Measurements from ENCODE around the gene PIGQ. TPM values are rescaled to one million over a fixed set of nuclear protein-coding genes. Genes with fewer than 3 reads are reported as not detected.

PIGQ gene
- total RNA-seq, result 45.4 and 59.9 TPM in 2 replicates
- 43.1 TPM for polyA plus RNA-seq (2012)

DNA sequence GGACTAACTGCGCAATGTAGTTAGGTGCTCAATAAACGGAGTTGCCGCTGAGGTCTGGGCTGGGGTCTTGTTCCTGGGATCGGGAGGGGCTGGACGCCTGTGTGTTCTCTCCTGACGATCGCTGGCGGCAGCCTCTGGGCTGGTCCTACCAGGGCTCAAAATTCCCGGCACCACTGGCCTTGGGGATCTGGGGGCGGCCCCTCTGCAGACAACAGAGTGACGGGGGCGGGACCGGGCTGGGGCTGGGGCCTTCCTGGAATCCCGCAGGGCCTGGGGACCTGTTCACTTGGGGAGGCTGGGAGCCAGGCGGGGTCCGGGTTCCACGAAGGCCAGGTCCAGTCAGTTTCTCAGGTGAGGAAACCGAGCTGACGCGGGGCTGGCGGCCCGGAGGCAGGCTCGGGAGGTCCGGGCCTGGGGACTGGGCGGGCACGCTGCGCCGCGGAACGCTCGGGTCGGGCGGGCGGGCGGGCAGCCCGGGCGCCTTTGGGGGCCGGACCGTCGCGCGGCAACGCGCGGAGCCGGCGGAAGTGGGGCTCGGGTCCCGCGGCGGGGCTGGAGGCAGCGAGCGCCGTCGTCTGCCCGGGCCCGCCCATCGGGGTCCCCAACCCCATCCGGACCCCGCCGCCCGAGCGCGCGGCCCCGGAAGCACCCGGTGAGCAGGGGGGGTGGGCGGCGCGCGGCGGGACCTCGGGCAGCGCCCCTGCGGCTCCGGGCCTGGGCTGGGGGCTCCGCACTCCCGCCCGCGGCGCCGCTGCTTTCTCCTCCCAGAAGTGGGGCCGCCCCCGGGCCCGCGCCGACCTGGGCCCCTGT, at the start of gene PIGQ:
Gene PIGQ, plus strand, starts transcription at position 524 of the 810 bp plus-strand sequence. CDS start 4,107 bp downstream, outside the sequence.
- peak; percentile 71 for DNase-seq (ENCODE audit: low read depth)

DNA sequence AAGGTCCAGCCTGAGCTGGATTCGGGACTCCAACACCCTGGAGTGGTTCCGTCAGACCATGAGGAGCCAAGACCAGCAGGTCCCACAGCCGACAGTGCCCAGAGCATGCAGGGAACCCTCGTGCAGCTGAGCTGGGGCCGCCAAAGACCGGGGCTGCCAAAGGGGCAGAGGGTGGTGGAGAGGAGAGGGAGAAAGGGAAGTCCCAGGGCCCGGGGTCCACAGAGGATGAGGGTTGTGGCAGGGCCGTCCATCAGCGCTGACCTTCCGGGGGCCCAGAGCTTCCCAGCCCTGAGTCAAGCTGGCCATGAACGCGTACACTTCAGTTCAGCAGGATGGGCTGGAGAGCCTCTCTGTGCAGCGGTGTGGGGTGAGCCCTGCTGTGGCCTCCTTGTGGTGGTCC, 48.9 kb upstream of the PIGQ start:
- DNase-seq (ENCODE audit: low read depth), result no peak

DNA sequence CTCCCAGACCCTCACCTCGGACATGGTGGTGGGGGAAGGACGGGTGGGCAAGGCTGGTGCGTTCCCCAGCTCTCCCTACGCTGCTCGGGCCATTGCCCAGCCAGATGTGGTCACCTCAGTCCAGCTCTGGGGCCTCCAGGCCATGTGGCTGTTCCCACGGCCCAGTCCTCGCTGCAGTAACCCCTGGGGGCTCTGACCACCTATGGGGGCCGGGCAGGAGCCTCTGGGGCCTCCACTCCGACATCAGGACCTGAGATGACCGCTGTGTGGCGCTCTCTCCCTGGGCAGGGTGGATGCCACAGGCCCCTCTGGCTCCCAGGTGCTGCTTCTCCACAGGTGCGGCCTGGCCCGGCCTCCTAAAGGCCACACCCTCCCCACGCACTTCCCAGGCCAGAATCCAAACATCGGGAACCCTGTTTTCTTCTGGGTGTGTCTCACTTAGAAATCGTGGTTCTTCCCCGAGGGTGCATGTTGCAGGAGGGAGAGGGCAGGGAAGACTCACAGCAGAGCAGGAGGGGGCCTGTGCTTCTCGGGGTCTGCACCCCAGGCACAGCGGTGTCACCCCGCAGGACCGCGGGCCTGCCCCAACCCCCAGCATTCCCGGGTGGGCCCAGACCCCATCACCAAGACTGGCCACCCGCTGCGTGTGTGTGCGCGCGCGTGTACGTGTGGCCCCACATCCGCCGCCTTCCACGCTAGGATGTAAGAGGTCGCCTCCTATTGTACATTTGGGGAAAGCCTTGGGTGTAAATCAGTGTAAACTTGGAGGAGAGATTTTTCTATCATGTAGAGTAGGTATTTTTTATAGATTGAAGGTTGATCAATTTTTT, 48.2 kb upstream of the PIGQ start:
- no peak for DNase-seq (ENCODE audit: low read depth)

DNA sequence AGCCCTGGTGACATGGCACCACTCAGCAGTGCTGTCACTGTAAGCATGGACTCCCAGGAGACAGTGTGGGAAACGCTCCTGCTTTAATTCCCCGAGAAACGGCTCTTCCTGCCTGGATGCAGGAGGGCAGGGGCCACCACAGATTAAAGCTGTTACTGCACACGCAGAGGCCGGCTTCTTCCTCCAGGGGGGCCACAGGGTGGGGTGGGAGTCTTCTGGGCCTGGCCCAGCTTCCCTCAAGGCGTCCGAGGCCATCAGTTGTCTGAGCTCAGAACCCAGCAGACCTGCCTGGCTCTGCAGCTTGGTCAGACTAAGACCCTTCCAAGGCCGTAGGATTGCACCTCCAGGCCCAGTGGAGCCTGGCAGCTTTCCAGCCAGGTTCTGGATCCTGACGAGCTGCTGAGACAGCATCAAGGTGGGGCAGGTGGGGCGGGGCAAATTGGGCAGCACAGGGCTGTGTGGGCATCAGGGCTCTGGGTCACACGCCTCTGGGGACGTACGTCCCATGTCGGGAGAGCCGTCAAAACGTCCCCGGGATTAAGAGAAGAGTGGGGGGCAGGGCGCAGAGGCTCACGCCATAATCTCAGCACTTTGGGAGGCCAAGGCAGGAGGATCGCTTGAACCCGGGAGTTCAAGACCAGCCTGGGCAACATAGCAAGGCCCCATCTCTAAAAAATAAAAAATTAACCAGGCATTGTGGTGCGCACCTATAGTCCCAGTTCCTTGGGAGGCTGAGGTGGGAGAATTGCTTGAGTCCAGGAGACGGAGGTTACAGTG, 47.3 kb upstream of the PIGQ start:
- no peak for DNase-seq (ENCODE audit: low read depth)

DNA sequence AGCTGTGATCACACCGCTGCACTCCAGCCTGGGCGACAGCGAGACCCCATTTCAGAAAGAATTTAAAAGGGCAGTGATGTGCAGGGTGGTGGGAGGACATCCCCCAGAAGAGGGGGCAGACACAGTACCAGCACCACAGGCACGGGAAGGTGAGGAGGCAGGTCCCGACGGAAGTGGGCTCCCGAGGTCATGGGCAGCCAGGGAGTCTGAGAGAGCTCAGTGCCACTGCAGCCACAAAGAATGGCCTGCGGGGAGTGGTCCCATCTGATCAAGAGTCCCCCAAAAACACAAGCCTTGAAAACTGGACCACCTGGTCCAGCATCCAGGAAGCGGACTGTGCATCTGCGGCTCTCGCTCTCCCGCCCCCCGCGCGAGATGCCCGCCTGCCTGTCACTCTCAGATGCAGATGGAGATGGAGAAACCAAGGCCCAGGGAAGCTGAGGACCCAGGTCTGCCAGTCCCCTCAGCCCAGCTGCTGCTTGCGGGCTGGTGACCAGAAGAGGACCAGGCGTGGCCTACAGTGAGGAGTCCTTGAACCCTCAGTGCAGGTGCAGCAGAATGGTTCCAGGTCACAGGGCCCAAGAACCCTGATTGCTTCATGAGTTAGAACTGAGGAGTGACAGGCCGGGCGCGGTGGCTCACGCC, 46.5 kb upstream of the PIGQ start:
- no peak for DNase-seq (ENCODE audit: low read depth)

DNA sequence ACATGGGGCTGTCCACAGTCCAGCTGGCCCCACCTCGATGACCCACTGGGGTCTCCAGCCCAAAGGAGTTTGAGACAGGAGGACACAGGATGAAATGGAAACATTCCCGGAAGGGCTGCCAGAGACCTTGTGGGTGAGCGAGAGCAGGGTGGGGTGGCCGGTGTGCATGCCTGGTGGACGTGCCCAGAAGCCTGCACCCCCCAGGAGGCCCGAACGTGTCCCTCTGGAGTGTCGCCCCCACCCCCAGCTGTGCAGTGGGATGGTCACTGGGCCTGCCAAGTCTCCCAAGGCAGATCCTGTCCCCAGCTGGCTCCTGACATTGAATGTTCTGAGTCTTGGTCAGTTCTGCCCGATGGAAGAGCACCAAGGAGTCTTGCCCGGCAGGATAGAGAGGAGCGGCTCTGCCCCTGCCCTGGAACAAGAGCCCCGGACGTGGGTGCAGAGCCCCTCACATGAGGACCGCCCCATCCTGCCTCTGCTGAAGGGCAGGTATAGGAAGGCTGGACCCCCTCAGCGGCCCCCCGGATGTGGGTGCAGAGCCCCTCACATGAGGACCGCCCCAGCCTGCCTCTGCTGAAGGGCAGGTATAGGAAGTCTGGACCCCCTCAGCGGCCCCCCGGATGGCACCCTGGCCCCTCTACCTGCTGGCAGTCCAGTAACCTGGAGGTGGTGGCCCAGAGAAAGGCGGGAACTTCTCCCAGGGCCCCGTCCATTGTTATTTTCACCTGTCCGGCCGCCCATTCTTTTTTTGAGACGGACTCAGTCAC, 45.3 kb upstream of the PIGQ start:
- peak; percentile 63 for DNase-seq (ENCODE audit: low read depth)

DNA sequence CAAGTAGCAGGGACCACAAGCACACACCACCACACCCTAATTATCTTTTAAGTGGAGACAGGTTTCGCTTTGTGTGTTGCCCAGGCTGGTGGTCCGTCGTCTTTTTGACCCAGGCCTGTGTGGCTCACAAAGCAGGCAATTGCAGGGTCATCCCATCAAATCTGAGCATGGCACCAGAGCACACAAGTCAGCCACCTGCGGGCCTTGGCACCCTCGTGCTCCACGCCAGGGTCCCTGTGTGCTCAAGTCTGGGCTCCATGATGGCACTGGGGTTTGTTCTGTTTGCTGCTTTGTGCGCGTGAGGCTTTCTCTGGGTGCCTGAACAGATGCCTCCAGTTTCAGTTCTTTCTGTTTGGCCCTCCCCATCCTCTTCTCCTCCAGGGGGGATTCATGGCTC, 44.6 kb upstream of the PIGQ start:
- no peak for DNase-seq (ENCODE audit: low read depth)

DNA sequence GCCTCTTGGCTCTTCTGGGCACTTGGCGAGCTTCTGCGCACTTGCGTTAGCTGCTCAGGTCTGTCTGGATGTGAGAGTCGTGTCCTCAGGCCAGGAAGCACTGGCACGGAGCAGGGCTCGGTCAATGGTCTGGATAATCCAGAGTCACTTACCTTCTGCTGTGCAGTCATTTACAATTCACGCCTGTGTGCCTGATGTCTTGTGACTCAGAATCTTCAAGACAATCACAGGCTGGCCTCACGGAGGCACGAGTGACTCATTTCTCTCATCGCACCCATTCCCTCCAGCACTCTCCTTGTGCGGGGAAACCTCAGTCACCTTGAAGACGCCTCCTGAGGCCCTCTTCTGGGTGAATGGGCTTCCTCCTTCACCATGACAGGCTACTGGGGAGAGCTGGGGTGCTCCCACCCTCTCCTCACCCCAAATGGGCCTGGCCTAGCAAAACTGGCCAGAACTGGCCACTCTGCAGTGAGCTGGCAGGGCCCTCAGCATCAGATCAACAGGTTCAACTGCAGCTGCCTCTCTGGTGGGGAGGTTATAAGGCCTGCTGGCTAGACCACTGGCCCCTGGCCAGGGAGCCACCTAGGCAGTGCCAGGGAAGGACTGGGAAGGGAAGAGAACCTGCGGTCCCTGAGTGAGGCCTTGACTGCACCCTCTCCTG, 44.1 kb upstream of the PIGQ start:
- peak; percentile 94 for DNase-seq (ENCODE audit: low read depth)

DNA sequence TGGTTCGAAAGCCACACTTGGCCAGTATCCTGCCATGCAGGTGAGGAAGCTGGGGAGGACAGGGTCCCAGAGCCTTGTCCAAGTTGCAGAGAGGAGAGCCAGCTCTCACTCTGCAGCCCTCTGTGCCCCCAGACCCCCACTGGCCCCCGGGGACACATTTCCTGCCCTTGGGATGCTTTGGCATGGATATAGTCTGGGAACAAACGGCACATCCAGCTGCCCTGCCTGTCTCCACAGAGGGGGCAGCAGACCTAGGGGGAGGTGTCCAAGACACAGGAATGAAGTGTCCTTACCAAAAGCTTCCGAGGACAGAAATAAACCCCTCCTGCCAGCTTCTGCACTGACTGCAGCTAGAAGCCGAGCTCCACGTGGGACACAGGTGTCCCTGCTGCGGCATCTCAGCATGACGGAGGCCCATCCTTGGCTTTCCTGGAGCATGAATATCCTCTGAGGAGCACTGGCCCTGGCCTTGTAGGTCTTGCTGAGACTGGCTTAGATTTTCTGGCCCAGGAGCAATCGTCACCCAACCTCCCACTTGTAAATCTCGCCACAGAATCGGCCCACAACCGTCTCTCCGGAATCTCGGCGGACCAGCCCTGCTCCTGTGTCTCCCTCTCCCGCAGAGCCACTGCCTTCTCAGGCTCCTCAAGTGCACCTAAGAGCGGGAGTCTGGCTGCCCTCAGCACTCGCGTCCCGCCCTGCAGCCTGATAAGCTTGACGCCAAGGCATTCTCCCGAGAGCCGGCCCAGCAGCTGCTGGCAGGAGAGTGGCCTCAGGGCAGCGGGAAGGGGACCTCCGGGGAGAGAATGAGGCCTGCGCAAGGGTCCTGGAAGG, 43.4 kb upstream of the PIGQ start:
- DNase-seq (ENCODE audit: low read depth), result peak; percentile 72

DNA sequence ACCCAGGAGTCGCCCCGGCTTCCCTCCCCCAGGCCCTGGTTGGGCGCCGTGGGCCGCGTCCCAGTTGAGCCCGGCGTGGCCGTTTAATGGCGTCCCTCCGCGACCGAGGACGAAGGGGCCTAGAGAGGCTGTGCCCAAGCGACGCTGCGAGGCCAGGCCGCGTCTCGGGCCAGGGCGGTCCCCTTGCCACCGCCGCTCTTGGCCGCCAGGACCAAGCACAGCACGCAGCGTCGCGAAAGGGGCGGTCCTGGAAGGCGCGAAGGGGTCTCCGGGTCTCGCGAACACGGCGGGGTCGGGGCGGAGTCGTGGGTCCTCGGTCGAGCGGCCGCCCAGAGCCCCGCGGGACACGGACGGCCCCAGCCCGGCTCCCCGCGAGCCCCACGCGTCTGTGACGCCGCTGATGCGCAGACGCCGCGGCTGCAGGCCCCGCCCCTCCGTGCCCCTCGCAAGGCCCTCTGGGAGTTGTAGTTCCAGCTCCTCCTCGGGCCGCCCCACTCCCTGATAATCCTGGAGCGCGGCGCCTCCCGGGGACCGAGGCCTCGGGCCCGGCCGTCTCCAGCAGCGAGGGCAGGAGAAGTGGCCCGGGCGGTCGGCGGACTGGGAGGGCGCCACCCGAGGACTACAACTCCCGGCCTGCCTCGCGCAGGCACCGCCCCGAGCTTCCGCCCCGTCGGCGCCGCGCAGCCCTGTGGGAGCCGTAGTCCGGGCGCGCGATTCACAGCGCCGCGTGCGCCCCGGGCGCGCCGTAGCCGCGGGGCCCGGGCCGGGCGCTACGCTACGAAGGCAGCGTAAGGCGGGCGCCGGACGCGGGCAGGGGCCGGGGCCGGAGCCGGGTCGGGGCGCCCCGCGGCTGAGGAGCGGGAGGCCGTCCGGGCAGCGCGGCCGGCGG, 42.5 kb upstream of the PIGQ start, which contains the start of gene CAPN15:
Gene CAPN15, plus strand, starts transcription at position 698 of the 889 bp plus-strand sequence. CDS start 19,127 bp downstream, outside the sequence.
- DNase-seq (ENCODE audit: low read depth), result peak; percentile 94

DNA sequence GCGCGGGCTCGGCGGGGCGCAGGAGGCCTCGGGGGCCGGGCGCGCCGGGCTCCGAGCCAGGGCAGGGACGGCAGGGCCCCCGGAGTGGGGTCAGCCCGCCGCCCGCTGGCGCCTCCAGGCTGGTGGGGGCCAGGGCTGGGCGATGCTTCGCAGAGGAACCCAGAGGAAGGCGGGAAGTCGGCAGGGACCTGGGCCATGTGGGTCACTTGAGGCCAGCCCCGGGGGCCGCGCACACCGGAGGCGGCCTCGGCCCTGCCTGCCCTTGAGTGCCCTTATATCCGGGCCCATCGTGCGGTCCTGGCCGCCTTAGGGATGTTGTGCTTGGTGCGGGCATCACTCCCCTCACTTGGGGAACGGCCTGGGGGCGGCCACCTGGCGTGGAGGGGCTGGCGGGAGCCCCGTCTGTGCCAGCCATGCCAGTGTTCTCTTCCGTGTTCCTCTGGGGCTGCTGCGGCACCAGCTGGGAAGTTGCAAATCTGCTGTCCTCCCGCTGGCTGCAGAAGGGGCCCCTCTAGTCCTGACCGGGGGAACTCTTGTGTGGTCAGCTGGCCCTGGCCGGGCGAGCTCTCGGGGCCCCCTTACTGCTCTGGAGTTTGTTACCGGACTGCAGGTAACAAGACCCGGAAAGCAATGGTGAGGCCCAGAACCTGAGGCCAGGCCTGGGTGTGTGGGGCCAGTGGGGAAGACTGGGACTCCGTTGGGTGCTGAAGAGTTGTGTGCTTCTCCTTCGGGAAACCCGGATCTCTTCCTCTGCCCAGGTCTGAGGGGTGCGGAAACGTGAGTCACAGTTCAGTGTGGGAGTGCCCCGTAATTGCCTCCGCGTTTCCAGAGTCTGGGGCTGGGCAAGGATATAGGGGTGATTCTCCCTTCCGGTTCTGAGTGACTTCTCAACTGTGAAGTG, 41.4 kb upstream of the PIGQ start:
- peak; percentile 65 for DNase-seq (ENCODE audit: low read depth)

DNA sequence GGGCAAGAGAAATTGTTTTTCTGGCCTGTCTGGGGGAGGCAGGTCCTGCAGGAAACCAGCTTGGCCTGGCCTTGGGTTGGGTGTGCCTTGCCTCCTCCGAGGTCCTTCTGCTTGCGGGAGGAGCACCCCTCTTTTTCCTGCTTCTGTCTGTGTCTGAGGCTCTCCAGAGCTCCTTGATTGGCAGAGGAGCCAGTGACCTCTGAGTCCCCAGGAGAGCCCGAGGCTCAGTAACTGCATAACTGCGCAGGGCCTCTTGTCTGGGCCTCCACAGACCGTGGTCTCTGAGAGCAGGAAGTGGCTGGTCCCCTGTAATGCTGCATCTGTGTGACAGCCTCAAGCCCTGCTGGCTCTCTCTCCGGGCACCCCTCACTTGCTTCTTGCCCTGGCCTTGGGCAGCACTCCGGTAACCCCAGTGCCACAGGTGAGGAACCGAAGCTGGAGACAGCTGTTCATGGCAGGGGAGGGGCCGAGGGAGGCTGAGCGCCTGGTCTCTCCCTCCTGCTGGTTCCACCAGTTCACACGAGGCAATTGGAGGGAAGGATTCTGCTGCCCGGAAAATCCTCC, 40.7 kb upstream of the PIGQ start:
- peak; percentile 87 for DNase-seq (ENCODE audit: low read depth)

DNA sequence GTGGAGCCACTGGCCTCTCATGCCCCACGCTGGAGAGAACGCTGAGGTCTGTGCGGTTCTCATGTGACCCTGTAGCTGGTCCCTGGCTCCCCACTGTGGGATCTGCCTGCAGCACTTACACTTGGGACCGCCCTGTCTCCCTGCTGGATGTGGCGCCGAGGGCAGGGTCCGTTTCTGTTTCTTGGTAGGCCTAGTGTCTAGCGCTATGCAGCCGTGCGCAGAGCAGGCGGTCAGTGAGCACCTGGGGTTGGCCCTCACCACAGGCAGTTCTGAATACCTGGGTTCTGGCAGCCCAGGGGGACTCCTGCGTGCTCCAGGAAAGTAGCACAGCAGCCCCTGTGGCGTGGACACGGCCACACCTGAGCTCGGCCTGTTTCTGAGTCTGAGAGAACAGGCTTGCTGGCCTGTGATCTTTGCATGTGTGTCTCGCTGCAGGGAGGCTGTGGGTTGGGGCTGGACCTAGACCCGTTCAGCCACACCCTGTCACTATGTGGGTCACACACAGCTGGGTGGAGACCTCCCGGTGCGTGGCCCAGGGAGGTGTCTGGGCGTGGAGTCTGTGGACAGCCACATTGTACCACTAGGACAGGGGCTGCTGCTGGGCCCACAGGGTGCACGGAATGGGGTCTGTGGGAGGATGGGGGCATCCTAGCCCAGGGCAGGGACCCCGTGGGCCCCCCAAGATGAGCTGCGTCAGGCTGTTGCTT, 39.5 kb upstream of the PIGQ start:
- DNase-seq (ENCODE audit: low read depth), result peak; percentile 57

DNA sequence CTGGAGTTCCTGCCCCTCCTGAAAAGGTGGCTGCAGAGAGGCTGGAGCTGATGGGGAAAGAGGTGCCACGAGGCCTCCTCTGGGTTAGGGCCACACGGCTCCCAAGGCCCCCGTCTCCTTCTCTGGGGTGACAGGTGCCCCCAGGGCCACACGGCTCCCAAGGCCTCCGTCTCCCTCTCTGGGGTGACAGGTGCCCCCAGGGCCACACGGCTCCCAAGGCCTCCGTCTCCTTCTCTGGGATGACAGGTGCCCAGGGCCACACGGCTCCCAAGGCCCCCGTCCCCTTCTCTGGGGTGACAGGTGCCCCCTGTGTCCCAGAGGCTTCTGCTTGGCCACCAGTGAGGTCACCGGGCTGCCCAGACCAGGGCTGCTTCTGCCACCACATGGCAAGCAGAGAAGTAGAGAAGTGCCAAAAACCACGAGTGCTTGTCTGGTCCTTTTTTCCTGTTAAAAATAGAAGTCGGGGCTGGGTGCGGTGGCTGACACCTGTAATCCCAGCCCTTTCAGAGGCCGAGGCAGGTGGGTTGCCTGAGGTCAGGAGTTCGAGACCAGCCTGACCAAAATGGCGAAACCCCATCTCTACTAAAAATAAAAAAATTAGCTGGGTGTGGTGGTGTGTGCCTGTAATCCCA, 38.2 kb upstream of the PIGQ start:
- peak; percentile 95 for DNase-seq (ENCODE audit: low read depth)

Measured in myocyte (in vitro differentiated cells).